HTERT RPE-1 (cell line): ENCODE measurements around the gene GHR.
"Not testable (repeated sequence)": the region's sequence is repeated elsewhere in the genome, so short reads cannot be mapped to it uniquely, and the experiment has no call there.

ENCODE experiments used
- in situ Hi-C: fragments of 300-500 bp; cut with MboI; formaldehyde crosslinking; loops from 4 replicates; pipeline ENCODE4 v1.14.3; 2020; ENCODE audit warnings: low sequenced_read_pairs

Gene GHR

GRCh38 chr5:42564689-42565356 is 141.6 kb downstream of the GHR start:
- in situ Hi-C loops: no loop called here

DNA sequence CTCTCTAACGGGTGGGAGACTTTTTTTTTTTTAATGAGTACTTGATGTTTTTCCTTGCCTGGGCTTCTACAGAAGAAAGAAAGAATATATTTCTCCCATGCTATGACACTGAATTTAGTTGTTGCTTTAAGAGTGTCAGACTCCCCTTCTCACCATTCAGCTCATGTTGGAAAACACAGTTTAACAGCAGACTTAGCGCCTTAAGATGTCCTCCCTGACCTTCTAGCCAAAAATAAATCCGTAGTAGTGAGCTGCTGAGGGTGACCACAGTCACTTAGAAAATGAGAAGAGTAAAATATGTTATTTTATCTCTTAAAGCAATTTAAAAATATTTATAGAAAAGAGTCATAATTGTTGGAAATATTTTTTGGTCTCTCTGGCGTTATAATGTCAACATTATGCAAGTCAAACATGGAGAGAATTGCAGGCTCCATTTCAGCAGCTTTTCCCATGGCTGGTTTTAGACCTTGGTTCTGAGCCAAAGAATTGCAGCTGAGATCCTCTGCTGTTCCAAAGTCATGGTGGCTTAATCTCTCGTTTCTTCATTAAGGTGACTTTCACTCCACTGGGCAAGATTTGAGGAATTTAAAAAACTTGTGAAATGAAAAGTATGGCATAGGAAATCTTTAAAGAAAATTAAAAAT is 143.5 kb downstream of the GHR start:
- in situ Hi-C loops: no loop called here

- in situ Hi-C loops: no loop called here
Measured at GRCh38 chr5:42569325-42569724, 146.1 kb downstream of the GHR start.

GRCh38 chr5:42569953-42570548 is 146.8 kb downstream of the GHR start:
- in situ Hi-C loops: no loop called here

DNA sequence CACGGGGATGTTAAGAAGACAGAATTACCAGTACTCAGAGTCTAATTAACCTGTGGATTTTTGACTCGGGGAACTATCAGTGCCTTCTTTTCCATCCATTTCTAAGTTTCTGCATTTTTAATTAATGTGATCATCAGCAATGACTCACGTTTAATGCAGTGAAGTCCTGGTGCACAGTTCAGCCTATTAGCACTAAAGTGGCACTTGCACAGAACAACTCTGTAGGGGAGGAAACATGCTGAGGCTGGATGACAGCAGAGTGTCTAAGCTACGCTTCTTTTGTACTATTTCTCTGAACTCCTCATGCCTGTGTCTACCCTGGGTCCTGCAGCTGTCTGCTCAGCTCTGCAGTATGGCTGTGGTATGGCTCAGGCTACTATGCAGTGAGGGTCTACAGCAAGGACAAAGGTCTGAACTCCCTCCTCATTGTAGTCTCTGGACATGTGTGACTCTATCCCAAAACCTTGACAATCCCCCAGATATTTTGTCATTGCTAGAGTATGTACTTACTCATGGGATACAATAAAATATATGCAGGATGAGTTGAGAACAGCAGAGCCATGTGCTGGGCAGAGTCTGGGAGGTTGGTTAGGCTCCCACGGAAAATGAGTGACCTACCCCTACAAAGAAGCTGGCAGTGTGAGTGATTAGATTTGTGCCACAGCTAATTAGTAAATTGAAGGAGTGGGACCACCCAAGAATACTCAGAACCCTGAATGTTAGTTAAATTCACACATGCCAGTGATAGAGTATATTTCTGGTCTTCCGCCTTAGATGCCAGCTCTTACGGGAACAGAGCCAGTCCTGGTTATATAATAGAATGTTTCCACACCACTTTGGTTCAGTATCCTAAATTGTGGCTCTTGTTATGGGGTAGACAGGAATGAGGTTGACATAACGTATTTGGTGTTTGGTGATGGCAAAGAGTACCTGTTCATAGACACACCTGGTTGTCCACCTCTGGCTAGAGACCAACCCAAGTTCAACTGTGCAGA is 148.0 kb downstream of the GHR start:
- in situ Hi-C loops: no loop called here

- in situ Hi-C loops: no loop called here
Measured at GRCh38 chr5:42572313-42572712, 149.1 kb downstream of the GHR start.

- in situ Hi-C loops: no loop called here
Measured at GRCh38 chr5:42573386-42573785, 150.1 kb downstream of the GHR start.

GRCh38 chr5:42575914-42576313 is 152.7 kb downstream of the GHR start:
- in situ Hi-C loops: not testable (repeated sequence)

DNA sequence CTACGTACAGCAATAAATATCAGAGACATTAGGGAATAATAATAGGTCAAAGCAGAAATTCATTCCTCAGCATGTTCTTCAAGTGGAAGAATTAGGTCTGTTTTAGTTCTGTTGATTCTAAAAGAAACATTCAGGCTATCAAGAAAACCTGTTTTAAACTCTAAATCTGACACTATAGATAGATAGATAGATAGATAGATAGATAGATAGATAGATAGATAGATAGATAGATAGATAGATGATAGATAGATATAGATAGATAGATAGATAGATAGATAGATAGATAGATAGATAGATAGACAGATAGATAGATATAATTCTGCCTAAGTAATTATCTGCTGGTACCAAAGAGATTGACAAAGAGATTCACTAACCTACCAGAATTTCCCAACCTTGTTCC is 155.7 kb downstream of the GHR start:
- in situ Hi-C loops: not testable (repeated sequence)

GRCh38 chr5:42579320-42579719 is 156.1 kb downstream of the GHR start:
- in situ Hi-C loops: no loop called here

DNA sequence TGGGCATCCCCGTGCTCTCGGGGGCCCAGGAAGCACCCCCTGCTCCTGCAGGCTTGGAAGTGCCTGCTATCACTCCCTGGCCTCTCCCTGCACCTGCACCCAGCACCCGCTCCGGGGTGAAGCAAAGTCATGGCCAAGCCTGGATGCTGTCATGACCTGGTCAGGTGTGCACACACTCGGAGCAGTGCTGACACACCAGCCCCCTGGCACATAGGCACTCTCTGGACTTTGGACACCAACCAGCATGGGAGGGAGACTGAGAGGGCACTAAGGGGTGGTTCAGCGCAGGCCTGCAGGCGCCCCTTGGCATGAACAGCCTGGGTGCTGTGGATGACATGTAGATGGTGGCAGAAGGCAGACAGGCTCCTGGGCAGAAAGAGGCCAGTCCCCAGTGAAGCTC is 158.6 kb downstream of the GHR start:
- in situ Hi-C loops: no loop called here

DNA sequence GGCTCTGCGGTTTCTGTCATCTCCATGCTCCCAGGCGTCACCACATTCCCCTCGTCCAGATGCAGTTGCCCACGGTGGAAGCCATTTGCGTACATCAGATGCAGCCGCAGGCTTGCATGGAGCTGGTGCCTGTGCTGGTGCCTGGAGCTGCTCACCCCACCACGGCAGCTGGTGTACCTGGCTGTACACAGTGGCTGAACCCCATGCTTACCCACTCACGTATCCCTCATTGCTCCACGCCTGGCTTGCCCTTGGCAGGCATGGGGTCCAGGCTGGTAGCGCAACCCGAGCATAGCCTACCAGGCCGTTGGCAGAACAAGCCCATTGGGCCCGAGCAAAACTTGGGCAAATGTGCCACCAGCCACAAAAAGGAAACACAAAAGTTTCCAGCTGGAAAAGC is 159.5 kb downstream of the GHR start:
- in situ Hi-C loops: no loop called here

DNA sequence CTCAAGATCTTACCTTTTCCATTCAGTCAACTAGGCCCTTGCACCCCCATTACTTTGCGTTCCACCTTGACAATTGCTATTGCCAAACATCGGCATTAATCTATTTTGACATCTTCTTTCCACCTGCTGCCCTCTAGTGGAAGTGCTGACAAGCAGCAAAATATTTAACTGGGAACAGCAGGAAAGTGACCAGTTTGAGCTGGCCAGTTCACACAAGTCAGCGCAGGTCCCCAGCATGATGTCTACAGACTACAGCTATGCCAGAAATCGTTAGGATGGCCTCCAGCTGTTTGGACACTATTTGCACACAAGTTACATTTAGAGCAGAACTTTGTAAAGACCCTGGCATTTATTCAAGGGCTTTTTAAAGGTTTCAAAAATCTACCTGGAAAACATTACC is 160.1 kb downstream of the GHR start:
- in situ Hi-C loops: no loop called here

DNA sequence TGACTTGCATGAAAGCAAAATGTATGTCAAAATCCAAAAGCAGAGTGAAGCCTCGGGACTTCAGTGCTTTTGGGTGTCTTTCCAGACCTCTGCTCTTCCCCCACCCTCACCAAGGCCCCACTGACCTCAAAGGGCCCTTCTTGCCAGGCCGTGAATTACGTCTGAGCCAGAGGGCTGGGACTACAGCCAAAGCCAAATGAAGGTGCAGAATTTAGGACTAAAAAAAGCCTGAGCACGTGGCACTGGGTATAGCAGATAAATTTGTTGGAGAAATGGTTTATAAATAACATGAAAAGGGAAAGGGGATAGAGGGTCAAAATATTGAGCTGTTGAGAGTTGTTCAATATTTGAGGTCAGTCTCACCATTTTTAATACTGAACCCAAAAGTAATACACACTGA is 163.4 kb downstream of the GHR start:
- in situ Hi-C loops: no loop called here

DNA sequence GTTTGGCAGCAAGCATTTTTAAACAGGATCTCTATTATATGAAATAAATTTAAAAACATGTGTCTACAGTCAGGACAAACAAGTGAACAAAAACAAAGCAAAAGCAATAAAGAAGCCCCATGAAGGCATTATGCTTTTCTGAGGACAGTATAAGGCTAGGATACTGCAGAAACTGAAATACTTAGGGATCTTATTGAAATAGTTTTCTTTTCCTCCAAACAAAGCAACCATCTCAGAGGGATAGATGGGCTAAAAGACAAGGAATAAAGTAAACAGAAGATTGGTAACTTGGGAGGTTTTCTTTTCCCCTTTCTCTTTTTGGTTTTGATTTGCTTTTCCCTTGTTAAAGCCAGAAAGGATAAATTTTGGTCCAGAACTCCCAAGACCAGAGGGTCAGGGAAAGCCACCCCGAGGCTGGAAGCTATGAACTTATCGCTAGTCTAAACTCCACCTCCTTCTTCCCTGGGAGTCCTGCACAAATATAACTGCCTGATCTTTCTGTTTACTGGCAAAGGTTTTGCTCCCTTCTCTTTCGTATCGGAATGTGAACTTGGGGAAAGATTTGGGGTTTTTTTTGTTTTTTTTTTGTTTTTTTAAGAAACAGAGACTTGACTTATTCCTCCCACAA is 164.0 kb downstream of the GHR start:
- in situ Hi-C loops: no loop called here

DNA sequence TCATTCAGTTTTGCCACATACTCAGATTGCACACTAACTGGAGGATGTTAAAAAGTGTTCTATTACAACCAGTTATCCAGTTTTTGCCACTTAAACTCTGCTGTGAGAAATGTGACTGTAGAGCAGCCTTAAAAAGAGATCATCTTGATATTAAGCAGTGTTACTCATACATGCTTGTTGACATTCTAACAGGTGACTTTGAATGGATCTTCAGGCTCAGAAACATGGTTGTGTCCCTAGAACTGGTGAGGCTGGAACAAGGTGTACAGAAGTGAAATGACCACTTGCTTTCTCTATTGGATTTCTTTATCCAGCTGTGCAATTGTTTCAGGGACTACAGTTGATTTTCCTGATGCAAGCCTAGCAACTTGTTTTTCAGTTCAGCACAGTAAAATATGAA is 167.3 kb downstream of the GHR start:
- in situ Hi-C loops: no loop called here

DNA sequence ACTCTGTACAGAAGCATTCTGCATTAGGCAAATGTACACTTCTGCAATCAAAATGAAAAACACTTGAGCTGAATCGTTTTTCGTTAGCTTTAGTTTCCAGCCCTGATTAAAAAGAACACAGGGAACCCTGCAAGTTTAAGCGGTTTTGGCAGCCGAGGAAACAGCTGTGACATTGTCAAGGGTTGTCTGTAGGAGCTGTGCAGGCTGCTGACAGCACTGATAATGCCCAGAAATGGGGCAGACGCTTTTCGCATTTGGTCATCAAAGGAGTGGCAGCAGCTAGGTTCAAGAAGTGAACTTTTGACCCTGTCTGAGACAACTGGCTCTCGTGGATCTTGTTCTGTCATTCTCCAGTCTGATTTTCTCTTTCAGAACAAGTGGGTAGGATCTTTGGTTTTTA is 167.8 kb downstream of the GHR start:
- in situ Hi-C loops: no loop called here

DNA sequence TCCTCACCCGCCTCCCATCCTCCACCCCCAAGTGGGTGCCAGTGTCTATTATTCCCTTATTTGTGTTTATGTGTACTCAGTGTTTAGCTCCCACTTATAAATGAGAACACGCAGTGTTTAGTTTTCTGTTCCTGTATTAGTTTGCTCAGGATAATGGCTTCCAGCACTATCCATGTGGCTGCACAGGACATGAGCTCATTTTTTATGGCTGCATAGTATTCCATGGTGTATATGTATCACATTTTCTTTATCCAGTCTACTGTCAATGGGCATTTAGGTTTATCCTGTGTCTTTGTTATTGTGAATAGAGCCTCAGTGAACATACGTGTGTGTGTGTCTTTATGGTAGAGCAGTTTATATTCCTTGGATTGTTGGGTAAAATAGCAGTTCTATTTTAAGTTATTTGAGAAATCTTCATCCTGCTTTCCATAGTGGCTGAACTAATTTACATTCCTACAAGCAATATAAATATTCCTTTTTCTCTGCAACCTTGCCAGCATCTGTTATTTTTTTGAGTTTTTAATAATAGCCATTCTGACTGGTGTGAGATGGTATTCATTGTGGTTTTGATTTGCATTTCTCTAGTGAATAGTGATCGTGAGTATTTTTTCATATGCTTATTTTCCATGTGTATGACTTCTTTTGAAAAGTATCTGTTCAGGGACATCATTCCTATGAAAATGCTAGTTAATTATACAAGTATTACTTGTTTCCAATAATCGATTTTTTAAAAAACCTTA is 169.3 kb downstream of the GHR start:
- in situ Hi-C loops: no loop called here

DNA sequence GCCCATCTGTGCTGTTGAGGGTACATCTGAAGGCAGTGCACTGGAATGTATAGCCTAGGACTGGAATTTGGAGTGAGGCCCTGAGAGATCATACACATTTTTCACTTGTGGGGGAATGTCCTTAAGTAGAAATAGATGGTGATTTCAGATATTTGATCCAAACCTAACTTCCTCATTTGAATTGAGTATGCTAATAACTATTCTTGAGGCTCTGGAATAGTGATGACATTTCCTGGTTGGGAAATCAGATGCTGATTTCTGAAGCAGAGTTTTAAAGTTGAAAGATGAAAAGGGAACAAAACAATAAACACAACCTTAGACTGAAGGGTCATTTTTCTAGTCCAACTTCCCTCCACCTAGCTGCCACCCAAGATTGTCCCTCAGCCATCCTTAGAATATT is 170.4 kb downstream of the GHR start:
- in situ Hi-C loops: no loop called here

DNA sequence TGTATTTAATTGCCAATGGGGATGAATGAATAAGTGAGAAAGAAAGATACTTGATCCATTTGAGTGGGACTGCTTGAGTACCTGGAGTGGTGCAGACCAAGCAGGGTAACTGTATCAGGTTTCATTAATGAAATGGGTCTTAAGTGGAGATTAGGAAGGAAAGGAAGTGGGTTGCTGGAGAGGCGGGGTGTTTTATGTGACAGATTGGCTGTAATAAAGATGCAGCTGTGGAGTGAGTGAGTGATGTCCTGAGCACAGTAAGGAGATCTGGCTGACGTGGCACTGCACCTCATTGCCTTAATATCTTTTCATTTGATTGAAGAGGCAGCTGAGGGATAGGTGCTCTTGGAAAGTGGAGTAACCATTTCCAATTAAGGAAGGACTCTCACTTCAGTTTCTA is 172.4 kb downstream of the GHR start:
- in situ Hi-C loops: no loop called here
